Measurements from ENCODE around the gene AZGP1.

GRCh38 chr7:99920149-99920548, 55.7 kb downstream of the AZGP1 start:
- TF ChIP-seq CTCF (optimal IDR thresholded peaks at IDR 0.05 in 1 of 3, IDR thresholded peaks at IDR 0.05 in 1 of 3, conservative IDR thresholded peaks at IDR 0.05 in 1 of 3; ENCODE audit: extremely low read depth in 1 of 3, insufficient read depth in 2 of 3, low read length in 3 of 3), result no peak
- no peak for TF ChIP-seq EZH2 (IDR thresholded peaks at IDR 0.05; ENCODE audit: low read length)
